ENCODE data around the gene TMEM121. TPM values are rescaled to one million over a fixed set of nuclear protein-coding genes. Genes with fewer than 3 reads are reported as not detected.

TMEM121 gene
- total and polyA plus RNA-seq, 2 of the 8 experiments (the other 6 are each of a cell fraction or from before 2014, with no cell fraction given), result 1.9 TPM; not detected in 1

- Histone ChIP-seq H3K23ac (ENCODE audit: insufficient read length) (no peak overlapping the region), H3K56ac (replicated peaks; ENCODE audit: insufficient read length, low read depth, low read length) (no peak overlapping the region), H3K79me1 (ENCODE audit: low read depth, low read length) (no peaks in the 10 kb centered on the region), H3K14ac (ENCODE audit: insufficient read length) (no peak overlapping the region), H3K36me3 (ENCODE audit: control insufficient read depth in 2 of 4, insufficient read depth in 4 of 4, low read length in 3 of 4) (no peaks in the 10 kb centered on the region), H3K9ac (replicated peaks in 1 of 4; ENCODE audit: extremely low read depth in 1 of 4, low read depth in 3 of 4, low read length in 3 of 4) (no peak overlapping the region), H4K20me1 (replicated peaks in 1 of 2; ENCODE audit: control insufficient read depth in 1 of 2, insufficient read depth in 2 of 2, low read length in 2 of 2) (no peaks in the 10 kb centered on the region), H3K18ac (ENCODE audit: extremely low read depth, low read length) (no peak overlapping the region), H3K4me3 (ENCODE audit: extremely low read depth in 1 of 4, insufficient read depth in 2 of 4, low read depth in 3 of 4, low read length in 4 of 4) (no peak overlapping the region), H3K79me2 (ENCODE audit: control insufficient read depth in 1 of 2, insufficient read depth in 2 of 2, low read length in 2 of 2) (no peaks in the 10 kb centered on the region), H2BK5ac (ENCODE audit: low read depth, low read length) (no peak overlapping the region), H4K5ac (ENCODE audit: insufficient read length, low read depth, low read length) (no peak overlapping the region), H2BK12ac (ENCODE audit: low read depth, low read length) (no peak overlapping the region), H2BK15ac (ENCODE audit: low read length) (no peak overlapping the region), H2AFZ (ENCODE audit: low read length) (no peak overlapping the region), H4K91ac (replicated peaks; ENCODE audit: insufficient read length, low read length) (no peak overlapping the region), H3K4ac (replicated peaks; ENCODE audit: insufficient read length, low read depth, low read length) (no peak overlapping the region), H3K4me2 (ENCODE audit: insufficient read depth in 1 of 2, low read depth in 2 of 2, low read length in 2 of 2) (no peak overlapping the region), H3K27me3 (replicated peaks in 1 of 4; ENCODE audit: control insufficient read depth in 3 of 4, extremely low read depth in 1 of 4, insufficient read depth in 3 of 4, low read length in 3 of 4) (no peaks in the 10 kb centered on the region; a peak in 1 of 7 replicates), H3K4me1 (replicated peaks in 1 of 4; ENCODE audit: control insufficient read depth in 3 of 4, insufficient read depth in 4 of 4, low read length in 3 of 4) (peaks cover 0 to 3% (median 0%) of the 10 kb centered on the region in 4 experiments; a peak in 2 of 7 replicates), H2BK20ac (ENCODE audit: low read length) (no peak overlapping the region), H3K27ac (ENCODE audit: low read depth, low read length) (no peak overlapping the region), H3K23me2 (ENCODE audit: low read depth, low read length) (no peaks in the 10 kb centered on the region), H3K9me3 (ENCODE audit: insufficient read depth in 2 of 2, low read depth in 1 of 2, low read length in 1 of 2) (no peaks in the 10 kb centered on the region), H4K8ac (ENCODE audit: extremely low read depth, insufficient read depth, low read length) (no peak overlapping the region), H2BK120ac (replicated peaks; ENCODE audit: low read depth, low read length) (no peak overlapping the region), H2AK5ac (ENCODE audit: low read depth, low read length) (no peak overlapping the region)
- WGBS, 2 experiments (ENCODE audit: extremely low coverage in 1 of 2, insufficient coverage in 1 of 2, insufficient read length in 1 of 2, insufficient replicate concordance in 2 of 2, low coverage in 1 of 2, low lambda C conversion rate in 2 of 2, missing lambda C conversion rate in 1 of 2), result 88% methylated on average over 14 of the region's 18 CpGs; no CpG with 5 or more reads in 1 of the 2 experiments
- ChIA-PET POLR2A (ENCODE audit: partially characterized antibody) (interaction anchor here (0.9 kb wide), 1 partner anchor 10 kb away, joined by 3 read pairs; no protein-coding TSS in a partner anchor), CTCF (ENCODE audit: partially characterized antibody) (interaction anchor here (0.9 kb wide), 1 partner anchor 13 kb away, joined by 3 read pairs; no protein-coding TSS in a partner anchor)
- no peak for FAIRE-seq
- no peak for TF ChIP-seq SUZ12 (IDR thresholded peaks at IDR 0.05; ENCODE audit: low read length)
- no peak for TF ChIP-seq SIRT6 (IDR thresholded peaks at IDR 0.05; ENCODE audit: low read length)
- no peak for TF ChIP-seq USF2 (IDR thresholded peaks at IDR 0.05; ENCODE audit: low read length)
- no peak for TF ChIP-seq CEBPB (IDR thresholded peaks at IDR 0.05; ENCODE audit: low read depth, low read length)
- no peak for TF ChIP-seq RAD21 (IDR thresholded peaks at IDR 0.05 in 1 of 2, conservative IDR thresholded peaks at IDR 0.05 in 1 of 2; ENCODE audit: low read depth in 2 of 2, low read length in 2 of 2)
- TF ChIP-seq MAFK (IDR thresholded peaks at IDR 0.05; ENCODE audit: low read depth, low read length), result no peak
- TF ChIP-seq GTF2F1 (IDR thresholded peaks at IDR 0.05; ENCODE audit: borderline replicate concordance, low read depth, low read length), result no peak
- no peak for TF ChIP-seq NRF1 (IDR thresholded peaks at IDR 0.05; ENCODE audit: low read depth, low read length)
- DNase-seq (ENCODE audit: low read depth in 1 of 2, low spot score in 2 of 2), result no peak
Observed at GRCh38 chr14:105502446-105503295, 23.7 kb upstream of the TMEM121 start.

All from H1 (cell line).